NCI-H1417 treated with DMSO at 0.1 percent for 48 hours (cell line): Measurements from ENCODE around the gene ROM1.
A peak's percentile ranks its signal among the peaks of the same experiment; 100 is the strongest.
"Not testable (repeated sequence)": the region's sequence is repeated elsewhere in the genome, so short reads cannot be mapped to it uniquely, and the experiment has no call there.

ENCODE experiments used
- DNase-seq: peaks from one replicate; lab custom pipeline; 2025; lab: John Stamatoyannopoulos, UW

Gene ROM1, protein sequence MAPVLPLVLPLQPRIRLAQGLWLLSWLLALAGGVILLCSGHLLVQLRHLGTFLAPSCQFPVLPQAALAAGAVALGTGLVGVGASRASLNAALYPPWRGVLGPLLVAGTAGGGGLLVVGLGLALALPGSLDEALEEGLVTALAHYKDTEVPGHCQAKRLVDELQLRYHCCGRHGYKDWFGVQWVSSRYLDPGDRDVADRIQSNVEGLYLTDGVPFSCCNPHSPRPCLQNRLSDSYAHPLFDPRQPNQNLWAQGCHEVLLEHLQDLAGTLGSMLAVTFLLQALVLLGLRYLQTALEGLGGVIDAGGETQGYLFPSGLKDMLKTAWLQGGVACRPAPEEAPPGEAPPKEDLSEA

DNA sequence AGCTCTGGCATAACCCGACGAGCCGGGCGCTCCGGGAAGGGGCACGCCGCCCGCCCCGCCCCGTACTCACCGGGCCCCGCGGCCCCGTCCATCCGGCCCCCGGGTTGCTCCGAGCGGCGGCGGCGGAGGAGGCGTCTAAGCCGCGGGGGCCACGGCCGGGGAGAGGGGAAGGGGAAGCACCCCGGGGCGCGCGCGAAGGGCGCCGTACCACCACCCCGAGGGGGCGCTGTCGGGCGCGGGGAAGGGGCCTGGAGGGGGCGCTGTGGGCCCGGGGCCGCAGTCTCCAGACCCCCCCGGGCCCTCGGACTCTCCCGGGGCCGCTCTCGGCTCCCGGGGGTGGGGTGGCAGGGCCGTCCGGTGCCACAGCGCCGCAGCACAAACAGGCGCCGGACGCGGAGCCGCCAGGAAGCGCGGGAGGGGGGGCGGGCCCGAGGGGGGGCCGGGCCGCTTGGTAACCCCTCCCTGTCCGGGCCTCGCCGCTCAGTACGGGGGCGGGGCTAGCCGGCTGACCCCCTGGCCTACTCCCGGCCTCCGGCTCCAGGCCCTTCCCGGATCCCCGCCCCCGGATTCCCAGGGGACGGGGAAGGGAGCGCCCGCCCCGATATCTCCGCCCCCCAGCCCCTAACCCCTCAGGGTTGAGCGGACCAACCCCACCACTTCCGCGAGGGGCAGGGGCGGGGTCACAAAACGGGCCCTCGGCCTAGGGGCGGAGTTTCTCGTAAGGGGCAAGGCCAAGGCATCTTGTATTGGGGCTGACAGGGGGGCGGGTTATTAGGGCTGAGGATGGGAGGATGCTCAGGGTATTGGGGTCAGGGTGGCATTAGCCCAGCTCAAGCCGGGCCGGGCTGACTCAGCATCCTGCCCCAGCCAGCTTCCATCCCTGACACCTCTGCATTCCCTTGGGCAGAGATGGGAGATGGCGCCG, at the start of gene ROM1, which contains the start of gene EML3:
ROM1 (plus strand) TSS at position 892 of the 925 bp plus-strand sequence; CDS start at position 917, 25 bp downstream.
EML3 (minus strand) TSS at position 410 of the 925 bp plus-strand sequence; CDS start at position 92, 318 bp downstream.
- no peak for DNase-seq

DNA sequence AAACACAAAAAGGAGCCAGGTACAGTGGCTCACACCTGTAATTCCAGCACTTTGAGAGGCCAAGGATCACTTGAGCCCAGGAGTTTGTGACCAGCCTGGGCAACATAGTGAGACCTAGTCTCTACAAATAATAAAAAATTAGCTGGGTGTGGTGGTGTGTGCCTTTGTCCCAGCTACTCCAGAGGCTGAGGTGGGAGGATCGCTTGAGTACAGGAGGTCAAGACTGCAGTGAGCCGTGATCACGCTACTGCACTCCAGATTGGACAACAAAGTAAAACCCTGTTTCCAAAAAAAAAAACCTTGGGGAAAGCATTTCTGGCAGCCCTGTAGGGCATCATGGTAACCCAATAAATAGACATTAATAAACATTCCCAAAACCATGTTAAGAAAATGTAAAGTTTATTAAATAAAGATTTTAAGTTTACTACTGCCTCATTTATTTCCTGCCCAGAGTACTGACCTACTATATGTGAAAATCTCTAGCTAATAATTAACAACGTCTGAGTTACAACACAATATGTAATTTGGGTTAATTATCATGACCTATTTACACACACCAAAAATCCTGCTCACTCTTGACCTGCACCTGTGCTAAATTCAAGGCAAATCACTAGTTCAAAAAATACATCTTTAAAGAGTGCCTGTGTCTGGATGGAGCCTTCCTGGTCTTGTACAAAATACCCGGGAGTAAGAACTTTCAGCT, 47.8 kb upstream of the ROM1 start:
- no peak for DNase-seq

GRCh38 chr11:62566247-62566646, 46.8 kb upstream of the ROM1 start:
- no peak for DNase-seq

- DNase-seq: no peak
Observed at GRCh38 chr11:62567018-62567633, 45.9 kb upstream of the ROM1 start.

- DNase-seq: no peak
Observed at GRCh38 chr11:62569611-62570010, 43.4 kb upstream of the ROM1 start.

DNA sequence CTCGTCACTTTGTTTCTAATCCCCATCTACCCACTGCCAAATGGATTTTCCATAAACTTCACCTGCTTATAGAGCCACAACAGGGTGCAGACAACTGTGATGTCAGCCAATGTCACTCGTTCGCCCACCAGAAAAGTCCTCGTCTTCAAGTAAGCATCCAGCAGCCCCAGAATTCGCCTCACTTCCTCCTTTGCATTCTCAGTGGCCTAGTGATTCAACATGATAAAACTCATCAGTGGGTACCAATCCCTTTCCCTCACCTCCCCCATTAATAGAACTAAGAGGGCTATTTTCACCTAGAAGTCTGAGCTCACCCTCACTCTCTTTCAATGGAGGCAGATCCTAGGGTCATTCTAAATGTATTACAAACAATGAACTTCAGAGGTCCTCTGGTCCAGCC, 42.2 kb upstream of the ROM1 start:
- DNase-seq: not testable (repeated sequence)

- DNase-seq: not testable (repeated sequence)
Observed at GRCh38 chr11:62571493-62571892, 41.6 kb upstream of the ROM1 start.

DNA sequence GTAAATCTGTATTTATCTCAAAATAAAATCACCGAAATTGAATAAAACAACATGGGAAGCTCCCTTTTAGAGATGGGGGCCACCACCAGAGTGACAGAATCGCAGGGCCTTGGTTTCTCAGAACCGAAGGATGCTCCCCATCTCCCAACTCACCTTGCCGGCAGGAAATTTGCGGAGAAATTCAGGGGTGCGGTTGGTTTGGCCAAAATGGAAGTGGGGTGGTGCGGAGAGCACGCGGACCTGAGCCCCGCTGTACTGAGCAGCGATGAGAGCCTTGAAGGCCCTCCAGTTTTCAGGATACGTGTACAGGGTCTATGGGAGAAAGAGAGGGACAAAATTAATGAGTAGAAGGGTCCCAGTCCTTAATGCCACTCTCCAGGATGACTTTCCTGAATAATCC, 40.6 kb upstream of the ROM1 start:
- DNase-seq: no peak

- DNase-seq: no peak
Observed at GRCh38 chr11:62573006-62573591, 40.0 kb upstream of the ROM1 start.

GRCh38 chr11:62573592-62574362, 39.3 kb upstream of the ROM1 start, which contains the start of gene EEF1G:
Gene EEF1G, minus strand, starts transcription at chr11:62573891. Its CDS starts 49 bp downstream, at chr11:62573842.
- peak; percentile 99 for DNase-seq

- DNase-seq: no peak
Observed at GRCh38 chr11:62574363-62575071, 38.5 kb upstream of the ROM1 start.

GRCh38 chr11:62575156-62575555, 37.9 kb upstream of the ROM1 start:
- no peak for DNase-seq

DNA sequence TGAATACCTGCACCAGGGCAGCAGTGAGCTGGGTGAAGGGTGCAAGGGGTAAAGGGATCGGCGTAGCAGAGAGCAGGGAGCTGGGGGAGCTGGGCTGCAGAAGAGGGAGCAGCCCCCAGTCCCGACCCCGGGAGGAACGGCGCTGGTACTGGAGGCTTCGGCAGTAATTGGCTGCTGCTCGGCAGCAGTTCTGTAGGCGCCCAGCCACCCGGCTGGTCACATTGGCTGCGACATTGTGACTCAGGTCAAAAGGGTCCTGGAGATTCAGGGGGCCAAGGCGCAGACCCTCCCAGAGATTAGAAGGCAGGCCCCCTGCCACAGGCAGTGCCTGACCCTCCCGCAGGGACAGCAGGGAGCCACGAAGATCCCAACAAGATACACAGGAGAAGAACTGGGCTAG, 37.2 kb upstream of the ROM1 start:
- no peak for DNase-seq

- no peak for DNase-seq
Observed at GRCh38 chr11:62577046-62577714, 35.9 kb upstream of the ROM1 start.

DNA sequence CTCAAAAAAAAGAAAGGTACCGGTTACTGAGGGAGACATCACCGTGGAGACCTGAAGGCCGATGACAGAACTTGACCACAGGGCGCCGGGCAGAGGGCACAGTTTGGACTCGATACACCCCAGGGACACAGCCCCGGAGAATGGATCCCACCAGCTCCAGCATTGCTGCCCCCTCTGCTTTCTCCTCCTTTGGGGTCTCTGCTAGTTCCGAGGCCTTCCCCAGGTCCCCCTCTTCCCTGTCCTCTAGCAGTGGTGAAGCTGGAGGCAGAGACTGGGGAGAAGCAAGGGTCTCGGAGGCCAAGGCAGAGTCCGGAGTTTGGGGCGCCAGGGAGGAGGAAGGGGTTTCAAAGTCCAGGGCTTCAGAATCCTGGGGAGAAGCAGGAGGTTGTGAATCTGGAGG, 34.5 kb upstream of the ROM1 start:
- DNase-seq: no peak

DNA sequence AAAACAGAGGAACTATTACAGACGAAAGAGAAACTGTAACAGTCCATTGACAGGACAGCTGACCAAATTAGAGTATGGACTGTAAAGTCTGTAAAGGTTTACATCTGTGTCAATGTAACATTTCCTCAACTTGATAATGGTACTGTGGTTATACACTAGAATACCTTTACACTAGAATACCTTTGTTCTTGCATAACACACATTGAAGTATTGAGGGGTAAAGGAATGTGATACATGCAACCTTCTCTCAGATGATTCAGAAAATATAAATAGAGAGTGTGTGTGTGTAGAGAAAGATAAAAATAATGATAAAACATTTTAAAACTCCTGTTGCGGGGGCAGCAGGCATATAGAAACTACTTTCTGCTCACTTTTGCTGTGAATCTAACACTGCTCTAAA, 33.8 kb upstream of the ROM1 start:
- DNase-seq: no peak

DNA sequence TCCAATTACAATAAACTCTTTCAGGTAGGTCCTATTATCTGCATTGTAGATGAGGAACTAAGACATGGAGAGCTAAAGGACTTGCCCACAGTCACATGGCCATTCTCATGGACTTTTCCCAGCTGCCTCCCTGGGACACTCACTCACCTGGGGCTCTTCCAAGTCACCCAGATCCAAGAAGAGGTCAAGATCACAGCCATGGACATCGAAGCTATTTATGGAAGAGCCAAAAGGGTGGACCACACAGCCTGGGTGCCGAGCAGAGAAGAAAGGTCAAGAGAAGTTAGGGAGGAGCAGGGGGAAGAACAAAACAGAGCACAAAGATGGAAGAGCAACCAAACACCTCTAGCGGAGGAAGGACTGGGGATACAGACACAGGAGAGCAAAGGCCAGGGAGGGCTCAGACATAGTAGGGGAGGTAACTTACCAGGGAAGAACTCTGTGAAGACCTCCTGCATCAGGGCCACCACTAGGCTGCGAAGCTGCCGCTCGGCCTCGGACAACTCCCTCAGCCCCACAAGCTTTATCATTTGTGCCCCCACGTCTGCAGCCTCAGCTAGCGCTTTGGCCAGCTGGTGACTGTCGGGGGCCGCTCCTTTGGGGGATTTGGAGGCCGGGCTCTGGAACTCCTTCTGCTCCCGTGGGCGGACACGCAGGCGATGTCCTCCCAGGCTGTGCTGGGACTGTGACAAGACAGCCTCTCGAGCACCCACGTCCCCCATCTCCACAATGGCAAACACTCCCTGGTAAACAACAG, 31.9 kb upstream of the ROM1 start:
- DNase-seq: no peak

- DNase-seq: not testable (repeated sequence)
Observed at GRCh38 chr11:62581735-62582134, 31.3 kb upstream of the ROM1 start.

DNA sequence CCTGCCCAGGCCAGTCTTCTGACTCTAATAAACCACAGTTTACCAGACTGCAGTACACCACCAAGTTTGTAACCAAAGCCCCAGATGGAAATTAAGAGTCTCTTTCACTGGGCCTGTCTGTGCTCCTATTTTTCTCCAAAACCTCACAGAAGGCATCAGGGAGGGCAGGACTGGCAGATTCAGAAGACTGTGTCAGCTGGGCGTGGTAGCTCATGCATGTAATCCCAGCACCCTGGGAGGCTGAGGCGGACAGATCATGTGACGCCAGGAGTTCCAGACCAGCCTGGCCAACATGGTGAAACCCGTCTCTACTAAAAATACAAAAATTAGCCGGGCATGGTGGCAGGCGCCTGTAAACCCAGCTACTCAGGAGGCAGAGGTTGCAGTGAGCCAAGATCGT, 27.7 kb upstream of the ROM1 start:
- DNase-seq: not testable (repeated sequence)
